CD4-positive, alpha-beta T cell treated with Interleukin-4 for 4 hours (primary cell): ENCODE results near the gene FOXI3.
"Not testable (repeated sequence)": the region's sequence is repeated elsewhere in the genome, so short reads cannot be mapped to it uniquely, and the experiment has no call there.

Experiments used
- DNase-seq: peaks from one replicate; pipeline ENCODE4 v3.0.0-alpha.2; 2020

FOXI3 gene

DNA sequence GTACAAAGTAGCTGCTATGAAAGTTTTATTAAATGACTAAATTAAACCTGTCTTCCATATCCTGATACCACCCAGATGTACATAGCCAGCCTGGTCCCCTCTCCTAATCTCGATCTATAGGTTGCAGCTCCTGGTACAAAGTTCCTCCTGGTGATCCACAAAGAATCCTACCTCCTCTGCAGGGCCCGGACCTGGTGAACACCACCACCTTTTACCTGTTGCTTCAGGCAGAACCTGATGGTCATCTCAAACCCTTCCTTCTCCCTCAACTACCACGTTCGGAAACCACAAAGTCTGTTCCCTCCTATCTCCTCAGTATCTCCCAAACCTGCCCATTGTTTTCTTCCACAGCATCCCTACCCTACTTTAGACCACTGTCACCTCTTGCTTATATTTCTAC, 15.5 kb downstream of the FOXI3 start:
- DNase-seq = no peak

DNA sequence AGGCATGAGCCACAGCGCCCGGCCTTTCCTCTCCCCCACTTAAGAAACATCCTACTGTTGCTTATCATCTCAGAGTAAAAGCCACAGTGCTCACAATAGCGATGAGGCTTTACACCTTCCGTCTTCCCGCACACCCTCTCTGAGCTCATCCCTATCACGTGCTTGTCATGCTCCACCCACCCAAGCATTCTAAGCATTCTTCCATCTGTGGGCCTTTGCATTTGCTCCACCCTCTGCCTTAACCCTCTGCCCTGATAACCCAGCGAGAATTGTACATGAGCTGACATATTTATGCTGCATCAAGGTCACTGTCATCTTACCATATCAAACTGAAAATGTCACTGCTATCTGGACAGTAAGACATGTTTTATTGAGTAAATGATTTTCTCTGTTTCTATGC, 22.6 kb downstream of the FOXI3 start:
- no peak for DNase-seq

DNA sequence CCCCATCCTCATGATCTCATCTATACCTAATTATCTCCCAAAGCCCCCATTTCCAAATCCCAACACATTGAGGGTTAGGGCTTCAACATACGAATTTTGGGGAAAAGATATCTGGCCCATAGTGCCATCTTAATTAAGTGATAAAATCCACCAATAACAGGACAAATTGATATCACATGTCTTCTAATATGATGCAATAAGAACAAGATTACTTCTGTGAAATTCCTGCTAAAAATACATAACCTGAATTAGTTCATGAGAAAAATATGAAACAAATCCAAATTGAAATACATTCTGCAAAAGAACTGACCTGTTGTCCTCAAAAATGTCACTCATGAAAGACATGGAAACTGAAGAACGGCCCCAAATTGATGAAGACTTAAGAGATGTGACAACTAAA, 28.8 kb downstream of the FOXI3 start:
- DNase-seq = no peak

DNA sequence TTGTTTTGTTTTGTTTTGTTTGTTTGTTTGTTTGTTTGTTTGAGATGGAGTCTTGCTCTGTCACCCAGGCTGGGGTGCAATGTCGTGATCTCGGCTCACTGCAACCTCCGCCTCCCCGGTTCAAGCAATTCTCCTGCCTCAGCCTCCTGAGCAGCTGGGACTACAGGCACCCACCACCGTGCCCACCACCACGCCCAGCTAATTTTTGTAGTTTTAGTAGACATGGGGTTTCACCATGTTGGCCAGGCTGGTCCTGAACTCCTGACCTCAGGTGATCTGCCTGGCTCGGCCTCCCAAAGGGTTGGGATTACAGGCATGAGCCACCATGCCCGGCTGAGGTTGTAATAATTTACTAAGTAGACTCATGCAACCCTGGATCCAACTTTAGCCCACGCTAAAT, 33.4 kb downstream of the FOXI3 start:
- DNase-seq = not testable (repeated sequence)

DNA sequence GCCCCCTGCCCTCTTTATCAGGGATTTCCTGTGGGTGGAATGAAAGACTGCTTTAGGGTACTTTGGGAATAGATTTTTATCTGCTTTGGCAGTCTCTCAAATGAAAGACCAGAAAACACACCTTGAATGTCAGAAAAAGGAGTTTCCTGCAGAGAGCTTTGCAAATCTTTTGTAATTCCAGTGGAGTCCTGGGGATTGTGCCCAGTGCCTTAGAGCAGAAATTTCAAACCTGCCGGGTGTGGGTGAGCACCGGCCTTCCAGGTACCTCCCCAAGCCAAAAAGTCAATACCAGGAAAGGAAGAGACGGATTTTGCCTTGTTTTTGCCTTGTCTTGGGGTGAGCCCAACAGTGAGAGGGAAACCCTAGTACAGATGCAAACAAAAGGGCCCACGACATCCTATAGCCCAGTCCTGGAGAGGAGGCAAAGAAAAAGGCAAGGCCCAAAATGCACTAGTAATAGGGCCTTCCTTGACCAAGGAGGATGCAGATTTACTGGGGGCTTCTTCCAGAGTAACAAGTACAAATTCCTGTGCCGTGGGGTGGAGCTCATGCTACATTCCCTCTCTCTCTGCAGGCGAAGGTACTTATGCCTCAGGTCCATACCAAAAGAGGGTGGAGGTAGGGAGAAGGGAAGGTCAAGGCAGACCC, 36.4 kb downstream of the FOXI3 start:
- DNase-seq = no peak

DNA sequence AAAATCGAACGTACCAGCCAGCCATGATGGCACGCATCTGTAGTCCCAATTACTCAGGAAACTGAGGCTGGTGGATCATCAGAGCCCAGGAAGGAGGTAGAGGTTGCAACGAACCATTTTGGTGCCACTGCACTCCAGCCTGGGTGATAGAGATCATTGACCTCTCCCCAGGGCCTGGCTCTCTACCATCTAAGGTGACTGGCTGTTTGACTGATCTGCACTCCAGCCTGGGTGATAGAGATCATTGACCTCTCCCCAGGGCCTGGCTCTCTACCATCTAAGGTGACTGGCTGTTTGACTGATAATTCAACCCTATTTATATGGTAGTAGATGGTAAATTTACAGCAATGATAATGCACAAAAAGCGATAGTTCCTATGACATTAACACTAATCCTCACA, 43.6 kb downstream of the FOXI3 start:
- DNase-seq = not testable (repeated sequence)

DNA sequence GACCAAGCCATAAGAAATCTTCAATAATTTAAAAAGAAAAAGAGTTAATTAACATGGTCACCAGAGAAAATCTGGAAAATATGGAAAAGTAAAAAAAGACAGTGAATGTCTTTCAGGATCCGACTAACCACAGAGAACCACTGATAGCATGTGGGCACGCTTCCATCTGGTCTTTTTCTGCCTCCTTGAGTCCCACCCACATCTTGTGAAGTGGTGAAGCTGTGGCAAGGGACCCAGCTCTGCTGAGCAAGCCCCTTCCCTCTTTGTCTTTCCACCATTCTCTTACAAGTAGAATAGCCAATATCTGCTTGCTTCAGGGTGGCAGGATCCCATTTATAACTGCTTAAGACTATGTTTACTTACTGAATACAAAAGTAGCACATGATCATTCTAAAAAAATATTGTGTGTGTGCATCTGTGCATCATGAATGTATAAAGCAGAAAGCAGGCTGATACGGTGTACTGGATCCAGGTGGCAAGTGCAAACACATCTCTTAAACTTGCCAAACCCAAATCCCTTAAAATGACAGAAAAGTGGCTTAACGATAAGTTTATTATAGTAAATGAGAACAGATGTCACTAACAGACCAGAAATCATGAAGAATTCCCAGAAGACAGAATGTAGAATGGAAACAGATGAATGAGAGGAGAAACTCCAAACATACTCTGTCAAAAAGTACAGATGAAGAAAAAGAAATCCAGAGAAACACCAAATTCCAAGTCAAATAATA, 52.3 kb downstream of the FOXI3 start:
- no peak for DNase-seq

DNA sequence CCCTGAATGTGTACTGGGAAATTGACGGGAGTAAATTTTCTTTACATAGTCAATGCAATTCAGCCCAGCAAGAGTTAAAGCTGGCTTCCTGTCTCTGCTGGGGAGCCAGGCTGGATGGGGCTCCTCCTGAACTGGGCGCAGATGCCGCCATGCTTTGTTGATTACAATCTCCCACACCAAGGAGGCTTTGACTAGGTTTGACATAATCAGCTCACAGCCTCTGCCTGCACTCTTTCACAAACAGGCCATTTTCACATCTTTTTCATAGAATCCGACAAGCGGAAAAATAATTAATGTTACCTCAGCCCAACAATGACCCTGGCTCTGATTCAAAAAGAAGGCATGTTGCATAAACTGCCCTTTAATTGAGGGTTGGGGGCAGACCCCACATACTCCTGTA, 54.3 kb downstream of the FOXI3 start:
- DNase-seq = no peak
